ENCODE data around the gene CHD1L.

GRCh38 chr1:147215540-147215916 is 27.0 kb upstream of the CHD1L start:
- TF ChIP-seq POLR2A (IDR thresholded peaks at IDR 0.05) (no peak), CTCF (IDR thresholded peaks at IDR 0.05) (no peak)
